B cell (primary cell): ENCODE data around the gene PHC2. TPM values are rescaled to one million over a fixed set of nuclear protein-coding genes. Genes with fewer than 3 reads are reported as not detected.
"Not testable (repeated sequence)": the region's sequence is repeated elsewhere in the genome, so short reads cannot be mapped to it uniquely, and the experiment has no call there.

Source experiments
- ATAC-seq: fragments of 200-7000 bp; cut with Tn5 transposase; one replicate; pipeline ENCODE4 v1.10.0; 2021; ENCODE audit warnings: low read depth, mild to moderate bottlenecking, moderate number of reproducible peaks, moderate library complexity
- CTCF ChIA-PET: fragments of 350-600 bp; sonication (Branson Sonifier 250); formaldehyde crosslinking; loops from one replicate; lab custom pipeline; 2021; ENCODE audit warnings: antibody characterized with exemption, inconsistent platforms; lab: Charles Lee
- POLR2A ChIA-PET: fragments of 350-600 bp; sonication (Branson Sonifier 250); formaldehyde crosslinking; loops from one replicate; lab custom pipeline; 2021; ENCODE audit warnings: antibody characterized with exemption; lab: Charles Lee
- DNase-seq: peaks from one replicate; pipeline ENCODE4 v3.0.0; 2013
- H2AFZ ChIP-seq: 2 replicates; pipeline ENCODE4 v1.6.1; 2012; ENCODE audit warnings: mild to moderate bottlenecking, low read depth, low read length; ENCODE audit not compliant: insufficient read depth, poor library complexity, severe bottlenecking
- H3K27ac ChIP-seq, 2 donors: 1 replicate in 1 of 2; 2 replicates in 1 of 2; pipeline ENCODE4 v1.5.1; 2012 to 2013; ENCODE audit warnings: low read length in 2 of 2, mild to moderate bottlenecking in 2 of 2, moderate library complexity in 1 of 2
- H3K27me3 ChIP-seq, 4 experiments: fragments of 200-600 bp in 1 of 4; sonication (generic) in 1 of 4; replicated peaks in 1 of 4; 1 replicate in 2 of 4; 2 replicates in 2 of 4; pipeline versions ENCODE4 v1.6.1 to v1.7.0; 2013 to 2016; ENCODE audit warnings: low read length in 3 of 4, mild to moderate bottlenecking in 2 of 4, mixed read lengths in 1 of 4, moderate library complexity in 1 of 4; ENCODE audit not compliant: insufficient read depth in 4 of 4, control insufficient read depth in 3 of 4; ENCODE audit errors: control extremely low read depth in 1 of 4
- H3K36me3 ChIP-seq, 2 experiments: replicated peaks in 1 of 2; 1 replicate in 1 of 2; 2 replicates in 1 of 2; pipeline versions ENCODE4 v1.6.1 to v1.7.1; 2013; ENCODE audit warnings: low read length in 1 of 2; ENCODE audit not compliant: insufficient read depth in 2 of 2, control insufficient read depth in 1 of 2; ENCODE audit errors: control extremely low read depth in 1 of 2, extremely low read depth in 1 of 2
- H3K4me1 ChIP-seq, 2 donors: fragments of 200-600 bp in 1 of 2; sonication (generic) in 1 of 2; 1 replicate in 1 of 2; 2 replicates in 1 of 2; pipeline versions ENCODE4 v1.5.1 to v1.6.1; 2013 to 2017; ENCODE audit warnings: low read length in 2 of 2; ENCODE audit not compliant: control insufficient read depth in 2 of 2, insufficient read depth in 2 of 2
- H3K4me2 ChIP-seq: replicated peaks from 2 replicates; pipeline ENCODE3; 2012; ENCODE audit warnings: mild to moderate bottlenecking, low read depth, low read length; ENCODE audit not compliant: poor library complexity, severe bottlenecking
- H3K4me3 ChIP-seq, 5 experiments: fragments of 200-600 bp in 1 of 5; sonication (generic) in 1 of 5; 1 replicate in 3 of 5; 2 replicates in 2 of 5; pipeline versions ENCODE4 v1.5.1 to v1.7.0; 2011 to 2016; ENCODE audit warnings: low read length in 4 of 5, mild to moderate bottlenecking in 4 of 5, low read depth in 2 of 5, control low read depth in 1 of 5, moderate library complexity in 1 of 5; ENCODE audit not compliant: insufficient read depth in 1 of 5; ENCODE audit errors: control extremely low read depth in 1 of 5, extremely low read depth in 1 of 5
- H3K79me2 ChIP-seq: fragments of 200-600 bp; sonication (generic); one replicate; pipeline ENCODE4 v1.6.0; 2016; ENCODE audit warnings: low read length; ENCODE audit not compliant: control insufficient read depth, insufficient read depth
- H3K9ac ChIP-seq: fragments of 200-600 bp; sonication (generic); 2 replicates; pipeline ENCODE4 v1.6.1; 2017; ENCODE audit warnings: mild to moderate bottlenecking, low read length, moderate library complexity
- H3K9me3 ChIP-seq, 3 donors: one replicate each; pipeline versions ENCODE4 v1.6.1 to v1.7.1; 2013; ENCODE audit warnings: low read length in 2 of 3; ENCODE audit not compliant: control insufficient read depth in 2 of 3, insufficient read depth in 1 of 3; ENCODE audit errors: control extremely low read depth in 1 of 3
- H4K20me1 ChIP-seq: 2 replicates; pipeline ENCODE4 v1.6.0; 2012; ENCODE audit warnings: mild to moderate bottlenecking, low read length; ENCODE audit not compliant: insufficient read depth, control insufficient read depth, poor library complexity, severe bottlenecking
- H3K27ac Mint-ChIP-seq: one replicate; pipeline ENCODE4 v1.8.0; 2021; ENCODE audit warnings: mixed read lengths
- H3K27me3 Mint-ChIP-seq: one replicate; pipeline ENCODE4 v1.8.0; 2021; ENCODE audit warnings: mixed read lengths
- H3K4me1 Mint-ChIP-seq: one replicate; pipeline ENCODE4 v1.8.0; 2021; ENCODE audit warnings: mixed read lengths
- H3K4me3 Mint-ChIP-seq: one replicate; pipeline ENCODE4 v1.8.0; 2021; ENCODE audit warnings: mixed read lengths
- H3K9me3 Mint-ChIP-seq: one replicate; pipeline ENCODE4 v1.8.0; 2022; ENCODE audit warnings: mixed read lengths; ENCODE audit not compliant: insufficient read depth
- CTCF ChIP-seq: fragments of 200-600 bp; IDR thresholded peaks from one replicate; pipeline ENCODE4 v1.8.0; 2022; ENCODE audit warnings: antibody characterized with exemption, mild to moderate bottlenecking
- EZH2 ChIP-seq: IDR thresholded peaks from 2 replicates; pipeline ENCODE4 v1.6.1; 2012; ENCODE audit warnings: borderline replicate concordance, low read depth, mild to moderate bottlenecking, moderate library complexity, low read length; ENCODE audit not compliant: insufficient read depth, poor library complexity, severe bottlenecking
- WGBS: methylation state at CpG from one replicate; pipeline ENCODE4 v1.1.5; 2013; ENCODE audit warnings: missing lambda C conversion rate; ENCODE audit not compliant: insufficient coverage; 5-methylcytosine and 5-hydroxymethylcytosine counted together
- intact Hi-C: fragments of 100-400 bp; cut with micrococcal nuclease; formaldehyde crosslinking; loops from one replicate; pipeline ENCODE4 v1.10.0; 2022
- polyA plus RNA-seq: library from polyadenylated mRNA; depleted of rRNA; stranded (reverse); fragments of >200 nt; gene quantifications from 2 replicates; pipeline ENCODE4 v1.2.3, GENCODE V29; 2012
- total RNA-seq, 2 donors: library from RNA; stranded (reverse); fragments of 120-200 nt in 1 of 2; gene quantifications; 1 replicate in 1 of 2; 2 replicates in 1 of 2; pipeline versions ENCODE4 v1.2.3 to v1.2.4, GENCODE V29; 2013 to 2022

The PHC2 gene
- total and polyA plus RNA-seq, 2 donors (not counting 1 experiment from before 2014, with no cell fraction given), result 23.1 to 23.4 TPM

GRCh38 chr1:33310702-33311101 lies 120.2 kb downstream of the PHC2 start:
- no peak overlapping the region for H3K4me2 ChIP-seq
- no peak for TF ChIP-seq EZH2
- TF ChIP-seq CTCF, result no peak
- no peak overlapping the region for H2AFZ ChIP-seq
- no peaks in the 10 kb centered on the region for H3K79me2 ChIP-seq
- peaks cover 3 to 11% of the 10 kb centered on the region in 2 donors for H3K4me1 ChIP-seq
- H3K4me1 Mint-ChIP-seq, result peaks cover 5% of the 10 kb centered on the region
- H3K27ac Mint-ChIP-seq, result no peak overlapping the region
- no peak overlapping the region for H3K9ac ChIP-seq
- H3K36me3 ChIP-seq, result no peaks in the 10 kb centered on the region
- ChIA-PET POLR2A (no interaction called here), CTCF (interaction anchor here (0.9 kb wide), 1 partner anchor 13 kb away, joined by 3 read pairs; no protein-coding TSS in a partner anchor)
- WGBS, result 86% methylated on average over 5 of the region's 8 CpGs
- no peak overlapping the region for H3K27ac ChIP-seq
- H4K20me1 ChIP-seq, result no peaks in the 10 kb centered on the region
- ATAC-seq (no peak), DNase-seq (no peak)
- peaks cover 0 to 10% (median 3%) of the 10 kb centered on the region in 4 experiments for H3K27me3 ChIP-seq
- peaks cover 22% of the 10 kb centered on the region for H3K27me3 Mint-ChIP-seq
- no peak overlapping the region for H3K4me3 Mint-ChIP-seq
- no peak overlapping the region for H3K4me3 ChIP-seq
- no peaks in the 10 kb centered on the region for H3K9me3 ChIP-seq
- no peaks in the 10 kb centered on the region for H3K9me3 Mint-ChIP-seq
- intact Hi-C loops, result no loop called here

GRCh38 chr1:33309351-33309750 lies 121.5 kb downstream of the PHC2 start:
- 96% methylated on average over 17 of the region's 32 CpGs for WGBS
- not testable (repeated sequence) for H3K27ac Mint-ChIP-seq, DNase-seq

More at GRCh38 chr1:33309351-33309750, 121.5 kb downstream of the PHC2 start:
- POLR2A ChIA-PET, result interaction anchor here (0.6 kb wide), 1 partner anchor 55 kb away, joined by 4 read pairs; no protein-coding TSS in a partner anchor
- H4K20me1 ChIP-seq, H3K79me2 ChIP-seq, H3K36me3 ChIP-seq, H3K4me1 Mint-ChIP-seq, H3K27ac ChIP-seq, H3K4me3 ChIP-seq, intact Hi-C loops, H3K9me3 ChIP-seq, H2AFZ ChIP-seq, ATAC-seq, H3K9ac ChIP-seq, H3K4me2 ChIP-seq, H3K9me3 Mint-ChIP-seq, CTCF ChIA-PET, H3K27me3 ChIP-seq, H3K4me3 Mint-ChIP-seq: not testable (repeated sequence)
- H3K27me3 Mint-ChIP-seq, result peaks cover 24% of the 10 kb centered on the region
- peaks cover 3 to 11% of the 10 kb centered on the region in 2 donors for H3K4me1 ChIP-seq
